H1 (cell line): ENCODE measurements around the gene FGD4.

Source experiments
- CBX5 ChIP-seq: fragments of 300-800, 300-1000 bp; sonication (generic); IDR thresholded peaks from 2 replicates; pipeline ENCODE4 v1.7.1; 2016; ENCODE audit warnings: antibody characterized with exemption, low read length, low read depth
- CEBPB ChIP-seq: IDR thresholded peaks from 2 replicates; pipeline ENCODE4 v1.6.1; 2012; ENCODE audit warnings: low read depth, low read length
- CHD2 ChIP-seq: IDR thresholded peaks from 2 replicates; pipeline ENCODE4 v1.6.1; 2012; ENCODE audit warnings: low read length, improper control_type of control experiment
- CTCF ChIP-seq, 3 experiments: IDR thresholded peaks; 1 replicate in 2 of 3; 2 replicates in 1 of 3; pipeline versions ENCODE4 v1.5.1 to v1.6.1; 2011; ENCODE audit warnings: low read length in 3 of 3, mild to moderate bottlenecking in 3 of 3, inconsistent platforms in 2 of 3, low read depth in 1 of 3, moderate library complexity in 1 of 3; ENCODE audit not compliant: insufficient read depth in 1 of 3; ENCODE audit errors: control extremely low read depth in 1 of 3
- EGR1 ChIP-seq: IDR thresholded peaks from 2 replicates; pipeline ENCODE4 v1.6.1; 2011; ENCODE audit warnings: low read depth, low read length, borderline replicate concordance
- EZH2 ChIP-seq: fragments of 200-600 bp; sonication (generic); IDR thresholded peaks from 2 replicates; pipeline ENCODE4 v1.7.1; 2012; ENCODE audit warnings: low read depth, mild to moderate bottlenecking, moderate library complexity, low read length, inconsistent platforms; ENCODE audit not compliant: severe bottlenecking
- KDM1A ChIP-seq: fragments of 200-600, 300-600 bp; sonication (generic); IDR thresholded peaks from 2 replicates; pipeline ENCODE4 v1.7.1; 2016; ENCODE audit warnings: mild to moderate bottlenecking, low read length, borderline replicate concordance
- POLR2A ChIP-seq, 2 experiments: IDR thresholded peaks; 1 replicate in 1 of 2; 2 replicates in 1 of 2; pipeline ENCODE4 v1.6.1; 2011; ENCODE audit warnings: low read depth in 2 of 2, low read length in 2 of 2, mild to moderate bottlenecking in 2 of 2; ENCODE audit errors: control extremely low read depth in 1 of 2
- POU5F1 ChIP-seq: IDR thresholded peaks from 2 replicates; pipeline ENCODE4 v1.6.1; 2011; ENCODE audit warnings: low read depth, mild to moderate bottlenecking, low read length, moderate library complexity
- RXRA ChIP-seq: IDR thresholded peaks from 2 replicates; pipeline ENCODE4 v1.6.1; 2011; ENCODE audit warnings: low read depth, mild to moderate bottlenecking, low read length, moderate library complexity; ENCODE audit not compliant: insufficient read depth
- SP1 ChIP-seq: IDR thresholded peaks from 2 replicates; pipeline ENCODE4 v1.6.1; 2011; ENCODE audit warnings: low read depth, low read length
- TAF1 ChIP-seq: IDR thresholded peaks from 2 replicates; pipeline ENCODE4 v1.6.1; 2011; ENCODE audit warnings: mild to moderate bottlenecking, low read depth, low read length
- TEAD4 ChIP-seq: IDR thresholded peaks from 2 replicates; pipeline ENCODE4 v1.6.1; 2012; ENCODE audit warnings: low read depth, low read length, inconsistent platforms, mixed read lengths
- TF ChIP-seq, protein P1 (sequence below): IDR thresholded peaks from 2 replicates; pipeline ENCODE4 v1.6.1; 2012; ENCODE audit warnings: inconsistent platforms

DNA sequence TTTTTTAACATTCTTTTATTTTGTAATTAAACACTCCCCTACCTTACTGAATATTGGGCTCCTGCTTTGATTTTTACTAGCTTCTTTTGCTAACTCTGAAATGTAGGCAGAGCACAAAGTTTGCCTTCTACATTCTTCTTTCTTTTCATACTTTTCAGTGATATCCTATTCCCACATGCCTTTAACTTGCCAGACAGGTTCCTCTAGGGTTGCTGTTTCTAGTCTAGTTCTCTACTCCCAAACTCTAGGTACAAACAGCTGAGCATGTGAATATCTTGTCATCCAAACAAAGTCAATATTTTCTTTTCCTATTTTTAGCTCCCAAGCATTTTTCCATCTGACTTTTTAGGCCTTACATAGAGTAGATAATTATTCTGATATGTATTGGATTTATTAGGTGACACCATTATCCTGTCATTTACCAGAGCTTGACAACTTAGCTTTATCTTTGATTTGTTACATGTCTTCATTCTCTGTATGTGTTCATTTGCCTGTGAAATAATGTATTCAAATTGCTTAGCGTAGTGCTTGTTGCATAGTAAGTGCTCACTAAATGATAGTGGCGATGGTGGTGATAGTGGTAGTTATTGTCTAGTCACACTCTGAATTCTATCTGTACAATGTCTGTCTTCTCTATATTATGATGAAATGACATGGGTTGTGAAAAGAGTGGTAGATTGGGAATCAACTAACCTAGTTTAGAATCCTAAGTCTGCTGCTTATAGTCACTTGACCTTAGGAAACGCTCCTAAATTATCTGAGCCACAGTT is 206.2 kb downstream of the FGD4 start:
- TF ChIP-seq CEBPB (no peak), CTCF (IDR thresholded peaks at IDR 0.05; ENCODE audit: control extremely low read depth in 1 of 3, insufficient read depth in 1 of 3, low read depth in 1 of 3, low read length in 3 of 3) (no peak), KDM1A (no peak), SP1 (no peak), POLR2A (IDR thresholded peaks at IDR 0.05; ENCODE audit: control extremely low read depth in 1 of 2, low read depth in 2 of 2, low read length in 2 of 2) (no peak), EZH2 (no peak), TAF1 (no peak), POU5F1 (no peak), RXRA (no peak), EGR1 (no peak), TEAD4 (no peak), CHD2 (no peak), CBX5 (no peak)
- TF ChIP-seq, protein P1, sequence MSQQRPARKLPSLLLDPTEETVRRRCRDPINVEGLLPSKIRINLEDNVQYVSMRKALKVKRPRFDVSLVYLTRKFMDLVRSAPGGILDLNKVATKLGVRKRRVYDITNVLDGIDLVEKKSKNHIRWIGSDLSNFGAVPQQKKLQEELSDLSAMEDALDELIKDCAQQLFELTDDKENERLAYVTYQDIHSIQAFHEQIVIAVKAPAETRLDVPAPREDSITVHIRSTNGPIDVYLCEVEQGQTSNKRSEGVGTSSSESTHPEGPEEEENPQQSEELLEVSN: no peak
